ENCODE data around the gene SPAG17.

SPAG17 gene

GRCh38 chr1:118144684-118145083, 40.3 kb downstream of the SPAG17 start:
- TF ChIP-seq SIN3A (IDR thresholded peaks at IDR 0.05; ENCODE audit: borderline replicate concordance, insufficient read depth, low read length) (no peak), POLR2AphosphoS5 (IDR thresholded peaks at IDR 0.05; ENCODE audit: low read depth, low read length) (no peak), REST (IDR thresholded peaks at IDR 0.05; ENCODE audit: insufficient read depth in 1 of 2, low read depth in 2 of 2, low read length in 2 of 2) (no peak), FOXP2 (optimal IDR thresholded peaks at IDR 0.05; ENCODE audit: borderline replicate concordance, extremely low read depth, extremely low read length, insufficient read depth) (no peak)

GRCh38 chr1:118143831-118144230, 41.2 kb downstream of the SPAG17 start:
- TF ChIP-seq REST (IDR thresholded peaks at IDR 0.05; ENCODE audit: insufficient read depth in 1 of 2, low read depth in 2 of 2, low read length in 2 of 2), result no peak
- TF ChIP-seq SIN3A (IDR thresholded peaks at IDR 0.05; ENCODE audit: borderline replicate concordance, insufficient read depth, low read length), result no peak
- TF ChIP-seq POLR2AphosphoS5 (IDR thresholded peaks at IDR 0.05; ENCODE audit: low read depth, low read length), result no peak
- no peak for TF ChIP-seq TAF1 (IDR thresholded peaks at IDR 0.05; ENCODE audit: borderline replicate concordance, insufficient read depth, low read length)
- no peak for TF ChIP-seq FOXP2 (optimal IDR thresholded peaks at IDR 0.05; ENCODE audit: borderline replicate concordance, extremely low read depth, extremely low read length, insufficient read depth)

- no peak for TF ChIP-seq SIN3A (IDR thresholded peaks at IDR 0.05; ENCODE audit: borderline replicate concordance, insufficient read depth, low read length)
- no peak for TF ChIP-seq REST (IDR thresholded peaks at IDR 0.05; ENCODE audit: insufficient read depth in 1 of 2, low read depth in 2 of 2, low read length in 2 of 2)
- TF ChIP-seq TAF1 (IDR thresholded peaks at IDR 0.05; ENCODE audit: borderline replicate concordance, insufficient read depth, low read length), result no peak
- no peak for TF ChIP-seq POLR2AphosphoS5 (IDR thresholded peaks at IDR 0.05; ENCODE audit: low read depth, low read length)
- no peak for TF ChIP-seq FOXP2 (optimal IDR thresholded peaks at IDR 0.05; ENCODE audit: borderline replicate concordance, extremely low read depth, extremely low read length, insufficient read depth)
These were observed 41.9 kb downstream of the SPAG17 start for GRCh38 chr1:118143121-118143520.

GRCh38 chr1:118142546-118142945, 42.5 kb downstream of the SPAG17 start:
- TF ChIP-seq SIN3A (IDR thresholded peaks at IDR 0.05; ENCODE audit: borderline replicate concordance, insufficient read depth, low read length) (no peak), TAF1 (IDR thresholded peaks at IDR 0.05; ENCODE audit: borderline replicate concordance, insufficient read depth, low read length) (no peak), POLR2AphosphoS5 (IDR thresholded peaks at IDR 0.05; ENCODE audit: low read depth, low read length) (no peak), REST (IDR thresholded peaks at IDR 0.05; ENCODE audit: insufficient read depth in 1 of 2, low read depth in 2 of 2, low read length in 2 of 2) (no peak), FOXP2 (optimal IDR thresholded peaks at IDR 0.05; ENCODE audit: borderline replicate concordance, extremely low read depth, extremely low read length, insufficient read depth) (no peak)

- no peak for TF ChIP-seq TAF1 (IDR thresholded peaks at IDR 0.05; ENCODE audit: borderline replicate concordance, insufficient read depth, low read length)
- no peak for TF ChIP-seq FOXP2 (optimal IDR thresholded peaks at IDR 0.05; ENCODE audit: borderline replicate concordance, extremely low read depth, extremely low read length, insufficient read depth)
- TF ChIP-seq POLR2AphosphoS5 (IDR thresholded peaks at IDR 0.05; ENCODE audit: low read depth, low read length), result no peak
- TF ChIP-seq SIN3A (IDR thresholded peaks at IDR 0.05; ENCODE audit: borderline replicate concordance, insufficient read depth, low read length), result no peak
- no peak for TF ChIP-seq REST (IDR thresholded peaks at IDR 0.05; ENCODE audit: insufficient read depth in 1 of 2, low read depth in 2 of 2, low read length in 2 of 2)
These were observed 47.1 kb downstream of the SPAG17 start for GRCh38 chr1:118137900-118138299.
